ENCODE results near the gene ADISSP. TPM values are rescaled to one million over a fixed set of nuclear protein-coding genes. Genes with fewer than 3 reads are reported as not detected.

The ADISSP gene
- total RNA-seq, 1 donor from 2014 or later, result 15.0 TPM

- TF ChIP-seq, protein P1, sequence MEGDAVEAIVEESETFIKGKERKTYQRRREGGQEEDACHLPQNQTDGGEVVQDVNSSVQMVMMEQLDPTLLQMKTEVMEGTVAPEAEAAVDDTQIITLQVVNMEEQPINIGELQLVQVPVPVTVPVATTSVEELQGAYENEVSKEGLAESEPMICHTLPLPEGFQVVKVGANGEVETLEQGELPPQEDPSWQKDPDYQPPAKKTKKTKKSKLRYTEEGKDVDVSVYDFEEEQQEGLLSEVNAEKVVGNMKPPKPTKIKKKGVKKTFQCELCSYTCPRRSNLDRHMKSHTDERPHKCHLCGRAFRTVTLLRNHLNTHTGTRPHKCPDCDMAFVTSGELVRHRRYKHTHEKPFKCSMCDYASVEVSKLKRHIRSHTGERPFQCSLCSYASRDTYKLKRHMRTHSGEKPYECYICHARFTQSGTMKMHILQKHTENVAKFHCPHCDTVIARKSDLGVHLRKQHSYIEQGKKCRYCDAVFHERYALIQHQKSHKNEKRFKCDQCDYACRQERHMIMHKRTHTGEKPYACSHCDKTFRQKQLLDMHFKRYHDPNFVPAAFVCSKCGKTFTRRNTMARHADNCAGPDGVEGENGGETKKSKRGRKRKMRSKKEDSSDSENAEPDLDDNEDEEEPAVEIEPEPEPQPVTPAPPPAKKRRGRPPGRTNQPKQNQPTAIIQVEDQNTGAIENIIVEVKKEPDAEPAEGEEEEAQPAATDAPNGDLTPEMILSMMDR (IDR thresholded peaks at IDR 0.05; ENCODE audit: insufficient read depth, low read length, severe bottlenecking), result no peak
- Histone ChIP-seq H3K27me3 (ENCODE audit: control insufficient read depth, insufficient read depth, low read length) (peaks cover 2% of the 10 kb centered on the region), H3K36me3 (ENCODE audit: control insufficient read depth, insufficient read depth, low read length) (no peaks in the 10 kb centered on the region), H3K4me3 (ENCODE audit: low read depth, low read length) (no peak overlapping the region)
- no peak for FAIRE-seq
- no peak for DNase-seq (ENCODE audit: low read depth)
Measured at GRCh38 chr20:3739054-3739925, 28.3 kb downstream of the ADISSP start.

GRCh38 chr20:3738111-3739053 is 29.2 kb downstream of the ADISSP start:
- FAIRE-seq, result peak; percentile 89
- TF ChIP-seq, protein P1 (IDR thresholded peaks at IDR 0.05; ENCODE audit: insufficient read depth, low read length, severe bottlenecking), result no peak
- H3K36me3 ChIP-seq (ENCODE audit: control insufficient read depth, insufficient read depth, low read length), result no peaks in the 10 kb centered on the region
- H3K4me3 ChIP-seq (ENCODE audit: low read depth, low read length), result no peak overlapping the region
- H3K27me3 ChIP-seq (ENCODE audit: control insufficient read depth, insufficient read depth, low read length), result peaks cover 3% of the 10 kb centered on the region
- no peak for DNase-seq (ENCODE audit: low read depth)

DNA sequence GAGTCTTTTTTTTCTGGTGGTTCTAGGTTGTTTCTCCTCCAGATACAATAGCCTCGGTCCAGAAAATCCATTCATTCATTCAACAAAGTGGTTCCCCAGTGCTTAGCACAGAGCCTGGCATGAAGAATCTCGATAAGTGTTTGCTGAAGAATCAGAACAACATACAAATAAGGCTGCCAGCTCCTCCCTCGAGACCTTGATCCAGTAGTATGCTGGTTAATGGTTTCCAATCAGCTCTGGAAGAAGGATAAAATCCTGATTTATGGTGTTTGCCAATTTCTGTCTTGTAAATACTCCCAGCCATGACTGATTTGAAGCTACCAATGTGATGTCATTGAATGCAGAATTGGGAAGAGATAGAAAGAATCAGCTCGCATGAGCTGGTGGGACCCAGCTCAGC is 31.8 kb downstream of the ADISSP start:
- H3K4me3 ChIP-seq (ENCODE audit: low read depth, low read length), result no peak overlapping the region
- TF ChIP-seq, protein P1 (IDR thresholded peaks at IDR 0.05; ENCODE audit: insufficient read depth, low read length, severe bottlenecking), result no peak
- no peaks in the 10 kb centered on the region for H3K36me3 ChIP-seq (ENCODE audit: control insufficient read depth, insufficient read depth, low read length)
- DNase-seq (ENCODE audit: low read depth), result no peak
- peak; percentile 32 for FAIRE-seq
- peaks cover 3% of the 10 kb centered on the region for H3K27me3 ChIP-seq (ENCODE audit: control insufficient read depth, insufficient read depth, low read length)

DNA sequence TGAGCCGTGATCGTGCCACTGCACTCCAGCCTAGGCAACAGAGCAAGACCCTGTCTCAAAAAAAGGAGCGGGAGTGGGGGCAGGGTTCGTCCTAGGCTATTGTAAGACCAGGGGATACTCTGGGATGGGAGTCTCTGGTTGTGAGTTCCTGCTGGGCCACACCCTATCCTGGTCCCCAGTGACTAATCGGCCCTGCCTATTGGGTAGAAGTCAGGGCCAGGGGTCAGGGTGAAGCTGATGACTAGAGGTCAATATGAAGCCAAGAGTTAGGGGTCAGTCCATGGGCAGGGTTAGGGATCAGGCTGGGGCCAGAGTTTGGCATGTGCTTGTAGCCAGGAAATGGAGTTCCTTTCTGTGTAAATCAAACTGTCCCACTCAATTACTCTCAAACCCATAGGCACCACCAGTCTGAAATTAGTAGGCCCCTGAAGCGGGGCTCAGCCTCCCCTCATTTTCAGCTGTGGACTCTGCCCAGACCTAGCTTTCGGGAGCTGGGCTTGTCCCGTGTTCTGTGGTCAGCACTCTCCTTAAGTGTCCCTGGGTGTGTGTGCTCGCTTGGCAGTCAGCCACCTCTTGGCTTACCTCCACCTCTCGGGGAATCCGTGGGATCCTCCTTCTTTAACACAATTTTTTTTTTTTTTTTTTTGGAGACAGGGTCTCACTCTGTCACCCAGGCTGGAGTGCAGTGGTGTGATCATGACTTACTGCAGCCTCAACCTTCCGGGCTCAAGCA is 33.3 kb downstream of the ADISSP start:
- Histone ChIP-seq H3K4me3 (ENCODE audit: low read depth, low read length) (no peak overlapping the region), H3K36me3 (ENCODE audit: control insufficient read depth, insufficient read depth, low read length) (no peaks in the 10 kb centered on the region), H3K27me3 (ENCODE audit: control insufficient read depth, insufficient read depth, low read length) (peaks cover 2% of the 10 kb centered on the region)
- DNase-seq (ENCODE audit: low read depth), result no peak
- FAIRE-seq, result peak; percentile 13
- TF ChIP-seq, protein P1 (IDR thresholded peaks at IDR 0.05; ENCODE audit: insufficient read depth, low read length, severe bottlenecking), result no peak

DNA sequence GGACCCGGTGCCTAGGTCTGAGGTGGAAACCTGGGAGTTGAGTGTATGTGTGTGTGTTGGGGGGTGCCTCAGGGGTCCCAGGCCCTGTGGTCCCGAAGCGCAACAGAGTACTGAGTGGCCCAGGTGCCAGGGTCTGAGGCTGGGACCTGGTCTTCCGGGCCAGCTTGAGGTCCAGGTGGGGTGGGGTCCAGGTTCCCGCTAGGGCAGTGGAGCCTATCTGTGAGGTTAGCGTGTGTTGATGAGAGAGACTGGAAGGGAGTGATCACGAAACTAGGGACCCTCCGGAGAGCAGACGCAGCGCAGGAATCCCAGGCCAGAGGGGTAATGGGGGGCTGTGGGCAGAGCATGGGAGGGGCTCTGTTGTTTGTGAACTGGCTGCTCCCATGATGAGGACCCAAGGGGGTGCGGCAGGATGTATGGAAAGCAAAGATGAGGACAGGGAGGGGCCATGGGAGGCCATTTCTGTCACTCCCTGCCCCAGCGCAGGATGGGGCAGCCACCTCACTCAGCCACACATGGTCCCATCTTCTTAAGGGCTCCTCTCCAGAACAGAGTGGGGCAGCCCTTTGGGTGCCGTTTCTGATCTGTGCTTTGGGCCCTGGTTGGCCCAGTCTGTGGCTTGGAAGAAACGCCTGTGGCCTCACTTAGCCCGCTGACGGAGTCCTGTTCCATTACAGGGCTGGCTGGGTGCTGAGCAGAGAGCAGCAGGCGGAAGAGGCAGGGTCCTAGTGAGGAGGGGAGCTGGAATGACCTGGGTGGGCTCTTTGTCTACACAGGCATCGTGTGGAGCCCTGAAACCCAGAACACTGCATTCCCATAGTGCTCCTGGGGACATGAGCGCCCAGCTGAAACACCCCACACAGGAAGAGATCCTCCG is 34.2 kb downstream of the ADISSP start:
- H3K27me3 ChIP-seq (ENCODE audit: control insufficient read depth, insufficient read depth, low read length), result peaks cover 2% of the 10 kb centered on the region
- FAIRE-seq (no peak), DNase-seq (ENCODE audit: low read depth) (no peak)
- TF ChIP-seq, protein P1 (IDR thresholded peaks at IDR 0.05; ENCODE audit: insufficient read depth, low read length, severe bottlenecking), result no peak
- H3K4me3 ChIP-seq (ENCODE audit: low read depth, low read length), result no peak overlapping the region
- no peaks in the 10 kb centered on the region for H3K36me3 ChIP-seq (ENCODE audit: control insufficient read depth, insufficient read depth, low read length)
